Adipocyte (in vitro differentiated cells): ENCODE measurements around the gene ZDHHC9.

Experiments
- DNase-seq: peaks from one replicate; pipeline ENCODE4 v3.0.0-alpha.2; 2015; ENCODE audit warnings: low read depth
- H3K27me3 ChIP-seq: replicated peaks from 2 replicates; pipeline ENCODE4 v1.7.0; 2013; ENCODE audit warnings: mild to moderate bottlenecking, low read length, moderate library complexity; ENCODE audit not compliant: control insufficient read depth, insufficient read depth
- H3K36me3 ChIP-seq: 2 replicates; pipeline ENCODE4 v1.7.0; 2013; ENCODE audit warnings: low read length, mild to moderate bottlenecking, moderate library complexity; ENCODE audit not compliant: control insufficient read depth, insufficient read depth, severe bottlenecking
- H3K4me1 ChIP-seq: 2 replicates; pipeline ENCODE4 v1.7.0; 2013; ENCODE audit warnings: mild to moderate bottlenecking, low read length, moderate library complexity; ENCODE audit not compliant: control insufficient read depth, insufficient read depth
- H3K4me3 ChIP-seq: 2 replicates; pipeline ENCODE4 v1.7.0; 2013; ENCODE audit warnings: mild to moderate bottlenecking, low read length, moderate library complexity
- H3K9ac ChIP-seq: 2 replicates; pipeline ENCODE4 v1.7.0; 2013; ENCODE audit warnings: mild to moderate bottlenecking, low read length, moderate library complexity
- H3K9me3 ChIP-seq: 2 replicates; pipeline ENCODE4 v1.7.0; 2013; ENCODE audit warnings: mild to moderate bottlenecking, low read length, moderate library complexity; ENCODE audit not compliant: control insufficient read depth

Gene ZDHHC9

GRCh38 chrX:129760155-129760554 lies 83.5 kb downstream of the ZDHHC9 start:
- Histone ChIP-seq H3K9ac (peak overlapping the region; percentile 60), H3K9me3 (no peaks in the 10 kb centered on the region), H3K36me3 (no peaks in the 10 kb centered on the region), H3K4me3 (no peak overlapping the region), H3K27me3 (peaks cover 2% of the 10 kb centered on the region), H3K4me1 (peaks cover 24% of the 10 kb centered on the region)
- DNase-seq = no peak

- peaks cover 24% of the 10 kb centered on the region for H3K4me1 ChIP-seq
- DNase-seq = peak; percentile 73
- H3K4me3 ChIP-seq = no peak overlapping the region
- H3K36me3 ChIP-seq = no peaks in the 10 kb centered on the region
- peaks cover 7% of the 10 kb centered on the region for H3K27me3 ChIP-seq
- no peaks in the 10 kb centered on the region for H3K9me3 ChIP-seq
- H3K9ac ChIP-seq = peak overlapping the region; percentile 60
Measured at GRCh38 chrX:129759576-129760061, 84.1 kb downstream of the ZDHHC9 start.

- Histone ChIP-seq H3K9ac (no peak overlapping the region), H3K4me3 (no peak overlapping the region), H3K9me3 (no peaks in the 10 kb centered on the region), H3K36me3 (no peaks in the 10 kb centered on the region), H3K27me3 (peaks cover 9% of the 10 kb centered on the region), H3K4me1 (peaks cover 24% of the 10 kb centered on the region)
- no peak for DNase-seq
Measured at GRCh38 chrX:129755779-129756650, 87.7 kb downstream of the ZDHHC9 start.

GRCh38 chrX:129754056-129755024 lies 89.3 kb downstream of the ZDHHC9 start:
- no peak overlapping the region for H3K9ac ChIP-seq
- H3K4me3 ChIP-seq = no peak overlapping the region
- H3K36me3 ChIP-seq = no peaks in the 10 kb centered on the region
- DNase-seq = no peak
- peaks cover 9% of the 10 kb centered on the region for H3K27me3 ChIP-seq
- peaks cover 17% of the 10 kb centered on the region for H3K4me1 ChIP-seq
- no peaks in the 10 kb centered on the region for H3K9me3 ChIP-seq
